Right atrium auricular region (tissue), 2 donors: ENCODE measurements around the gene GNAO1. TPM values are rescaled to one million over a fixed set of nuclear protein-coding genes. Genes with fewer than 3 reads are reported as not detected.

ENCODE experiments used
- DNase-seq: peaks from one replicate; pipeline ENCODE4 v3.0.0-alpha.2; 2019; ENCODE audit warnings: low spot score
- H3K27ac ChIP-seq, 2 donors: fragments of 200-600 bp; sonication (generic); 1 replicate in 1 of 2; 2 replicates in 1 of 2; pipeline ENCODE4 v1.5.1; 2016 to 2019
- H3K27me3 ChIP-seq, 2 donors: fragments of 200-600 bp; sonication (generic); one replicate each; pipeline versions ENCODE4 v1.5.1 to v1.6.0; 2017 to 2019
- H3K36me3 ChIP-seq: fragments of 200-600 bp; sonication (generic); one replicate; pipeline ENCODE4 v1.5.1; 2016
- H3K4me1 ChIP-seq, 2 donors: fragments of 200-600 bp; sonication (generic); one replicate each; pipeline versions ENCODE4 v1.5.1 to v1.6.0; 2017 to 2019
- H3K4me3 ChIP-seq, 2 donors: fragments of 200-600 bp; sonication (generic); 1 replicate in 1 of 2; 2 replicates in 1 of 2; pipeline ENCODE4 v1.5.1; 2017 to 2019; ENCODE audit warnings: mild to moderate bottlenecking in 1 of 2, moderate library complexity in 1 of 2
- H3K9me3 ChIP-seq, 2 donors: fragments of 200-600 bp; sonication (generic); one replicate each; pipeline ENCODE4 v1.5.1; 2019
- total RNA-seq, 2 donors: library from RNA; depleted of rRNA; stranded (reverse); fragments of >200 nt; gene quantifications; one replicate each; pipeline ENCODE4 v1.1.0, GENCODE V29; 2016
- TF ChIP-seq, protein P1 (sequence below), 2 donors: fragments of 200-600 bp; sonication (generic); IDR thresholded peaks; one replicate each; pipeline ENCODE4 v1.5.1; 2019; ENCODE audit warnings: antibody characterized with exemption in 2 of 2

GNAO1 gene
- total RNA-seq, 2 donors from 2014 or later, result 43.1 to 54.8 TPM

- H3K9me3 ChIP-seq, result no peaks in the 10 kb centered on the region
- no peaks in the 10 kb centered on the region for H3K36me3 ChIP-seq
- no peak overlapping the region for H3K4me3 ChIP-seq
- H3K27me3 ChIP-seq, result no peaks in the 10 kb centered on the region
- H3K4me1 ChIP-seq, result peaks cover 0 to 55% of the 10 kb centered on the region in 2 donors
- no peak overlapping the region for H3K27ac ChIP-seq
- TF ChIP-seq, protein P1, sequence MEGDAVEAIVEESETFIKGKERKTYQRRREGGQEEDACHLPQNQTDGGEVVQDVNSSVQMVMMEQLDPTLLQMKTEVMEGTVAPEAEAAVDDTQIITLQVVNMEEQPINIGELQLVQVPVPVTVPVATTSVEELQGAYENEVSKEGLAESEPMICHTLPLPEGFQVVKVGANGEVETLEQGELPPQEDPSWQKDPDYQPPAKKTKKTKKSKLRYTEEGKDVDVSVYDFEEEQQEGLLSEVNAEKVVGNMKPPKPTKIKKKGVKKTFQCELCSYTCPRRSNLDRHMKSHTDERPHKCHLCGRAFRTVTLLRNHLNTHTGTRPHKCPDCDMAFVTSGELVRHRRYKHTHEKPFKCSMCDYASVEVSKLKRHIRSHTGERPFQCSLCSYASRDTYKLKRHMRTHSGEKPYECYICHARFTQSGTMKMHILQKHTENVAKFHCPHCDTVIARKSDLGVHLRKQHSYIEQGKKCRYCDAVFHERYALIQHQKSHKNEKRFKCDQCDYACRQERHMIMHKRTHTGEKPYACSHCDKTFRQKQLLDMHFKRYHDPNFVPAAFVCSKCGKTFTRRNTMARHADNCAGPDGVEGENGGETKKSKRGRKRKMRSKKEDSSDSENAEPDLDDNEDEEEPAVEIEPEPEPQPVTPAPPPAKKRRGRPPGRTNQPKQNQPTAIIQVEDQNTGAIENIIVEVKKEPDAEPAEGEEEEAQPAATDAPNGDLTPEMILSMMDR (IDR thresholded peaks at IDR 0.05), result no peak
- DNase-seq, result no peak
These were observed 111.9 kb downstream of the GNAO1 start for GRCh38 chr16:56303066-56303715.

- peaks cover 0 to 52% of the 10 kb centered on the region in 2 donors for H3K4me1 ChIP-seq
- no peak for DNase-seq
These were observed 112.6 kb downstream of the GNAO1 start for GRCh38 chr16:56303880-56304279.

DNA sequence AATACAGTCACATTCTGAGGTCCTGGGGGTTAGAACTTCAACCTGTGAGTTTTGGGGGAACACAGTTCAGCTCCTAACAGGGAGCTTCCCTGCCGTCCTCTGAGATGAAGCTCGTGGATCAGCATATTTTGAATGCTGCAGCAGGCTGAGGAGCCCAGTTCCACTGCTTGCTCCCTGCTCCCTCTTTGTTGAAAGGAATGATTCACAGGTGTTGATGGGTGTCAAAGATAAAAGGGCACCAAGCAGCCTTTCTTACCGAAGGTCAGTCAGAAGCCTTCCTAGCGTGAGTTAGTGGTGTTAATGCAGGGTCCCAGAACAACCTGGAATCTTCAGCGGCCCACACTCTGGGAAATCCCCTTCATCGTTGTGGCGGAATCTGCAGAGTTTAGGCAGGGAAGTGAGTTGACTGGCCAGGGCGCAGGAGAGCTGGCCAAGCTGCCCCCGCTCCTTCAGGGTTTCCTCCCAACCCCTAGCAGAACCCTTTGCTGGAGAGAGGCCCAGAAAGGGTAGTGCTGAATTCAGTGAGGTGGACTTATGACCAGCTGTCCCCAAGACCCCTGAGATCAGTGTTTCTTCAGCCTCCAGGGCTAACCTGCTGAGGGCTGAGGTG is 114.8 kb downstream of the GNAO1 start:
- TF ChIP-seq, protein P1 (IDR thresholded peaks at IDR 0.05), result no peak
- Histone ChIP-seq H3K9me3 (no peaks in the 10 kb centered on the region), H3K27me3 (no peaks in the 10 kb centered on the region), H3K27ac (peak overlapping the region in 1 of 2 donors; percentile 18), H3K4me1 (peaks cover 0 to 31% of the 10 kb centered on the region in 2 donors), H3K36me3 (no peaks in the 10 kb centered on the region), H3K4me3 (no peak overlapping the region)
- no peak for DNase-seq

More at GRCh38 chr16:56303880-56304279, 112.6 kb downstream of the GNAO1 start:
- Histone ChIP-seq H3K27ac (no peak overlapping the region), H3K9me3 (no peaks in the 10 kb centered on the region), H3K4me3 (no peak overlapping the region), H3K36me3 (no peaks in the 10 kb centered on the region), H3K27me3 (no peaks in the 10 kb centered on the region)
- TF ChIP-seq, protein P1 (IDR thresholded peaks at IDR 0.05), result no peak

- Histone ChIP-seq H3K36me3 (no peaks in the 10 kb centered on the region), H3K9me3 (no peaks in the 10 kb centered on the region), H3K4me1 (peaks cover 0 to 34% of the 10 kb centered on the region in 2 donors), H3K27me3 (no peaks in the 10 kb centered on the region), H3K4me3 (no peak overlapping the region), H3K27ac (no peak overlapping the region)
- no peak for DNase-seq
- TF ChIP-seq, protein P1 (IDR thresholded peaks at IDR 0.05), result no peak
These were observed 115.6 kb downstream of the GNAO1 start for GRCh38 chr16:56306690-56307533.

GRCh38 chr16:56307534-56307873 is 116.2 kb downstream of the GNAO1 start:
- no peak overlapping the region for H3K4me3 ChIP-seq
- no peaks in the 10 kb centered on the region for H3K9me3 ChIP-seq
- H3K4me1 ChIP-seq, result peaks cover 0 to 36% of the 10 kb centered on the region in 2 donors
- H3K27me3 ChIP-seq, result no peaks in the 10 kb centered on the region
- H3K36me3 ChIP-seq, result no peaks in the 10 kb centered on the region
- TF ChIP-seq, protein P1 (IDR thresholded peaks at IDR 0.05), result no peak
- no peak overlapping the region for H3K27ac ChIP-seq
- no peak for DNase-seq
